Fibroblast of lung (primary cell): ENCODE data around the gene LYVE1. TPM values are rescaled to one million over a fixed set of nuclear protein-coding genes. Genes with fewer than 3 reads are reported as not detected.

Experiments
- DNase-seq, 2 donors: peaks; one replicate each; pipeline versions ENCODE4 v3.0.0 to v3.0.0-alpha.2; 2010; ENCODE audit warnings: low read depth in 2 of 2
- H2AFZ ChIP-seq: 2 replicates; pipeline ENCODE4 v1.5.1; 2012; ENCODE audit warnings: low read length, control low read depth, inconsistent platforms
- H3K27ac ChIP-seq: 2 replicates; pipeline ENCODE4 v1.5.1; 2011; ENCODE audit warnings: low read length, control low read depth; ENCODE audit not compliant: insufficient read depth
- H3K27me3 ChIP-seq: 2 replicates; pipeline ENCODE4 v1.5.1; 2011; ENCODE audit warnings: mild to moderate bottlenecking, low read length; ENCODE audit not compliant: control insufficient read depth, insufficient read depth
- H3K36me3 ChIP-seq: 2 replicates; pipeline ENCODE4 v1.5.1; 2011; ENCODE audit warnings: low read length; ENCODE audit not compliant: control insufficient read depth, insufficient read depth
- H3K4me1 ChIP-seq: 2 replicates; pipeline ENCODE4 v1.5.1; 2011; ENCODE audit warnings: low read length; ENCODE audit not compliant: control insufficient read depth, insufficient read depth; ENCODE audit errors: extremely low read depth
- H3K4me2 ChIP-seq: 2 replicates; pipeline ENCODE4 v1.5.1; 2011; ENCODE audit warnings: low read length, control low read depth; ENCODE audit not compliant: insufficient read depth; ENCODE audit errors: extremely low read depth
- H3K4me3 ChIP-seq, 4 experiments: fragments of 200-600 bp in 1 of 4; sonication (generic) in 1 of 4; replicated peaks in 1 of 4; 2 replicates each; pipeline ENCODE4 v1.5.1; 2011 to 2016; ENCODE audit warnings: low read length in 4 of 4, low read depth in 3 of 4, mild to moderate bottlenecking in 3 of 4, control low read depth in 2 of 4, inconsistent platforms in 1 of 4, mixed read lengths in 1 of 4; ENCODE audit not compliant: insufficient read depth in 1 of 4; ENCODE audit errors: control extremely low read depth in 1 of 4
- H3K79me2 ChIP-seq: 2 replicates; pipeline ENCODE4 v1.5.1; 2012; ENCODE audit warnings: mild to moderate bottlenecking, low read length, inconsistent platforms; ENCODE audit not compliant: control insufficient read depth, insufficient read depth
- H3K9ac ChIP-seq: 2 replicates; pipeline ENCODE4 v1.5.1; 2011; ENCODE audit warnings: mild to moderate bottlenecking, low read length, control low read depth; ENCODE audit not compliant: insufficient read depth
- H3K9me3 ChIP-seq: 2 replicates; pipeline ENCODE4 v1.5.1; 2012; ENCODE audit warnings: low read depth, low read length; ENCODE audit not compliant: control insufficient read depth, insufficient read depth
- H4K20me1 ChIP-seq: 2 replicates; pipeline ENCODE4 v1.5.1; 2011; ENCODE audit warnings: low read length; ENCODE audit not compliant: control insufficient read depth, insufficient read depth; ENCODE audit errors: extremely low read depth
- CTCF ChIP-seq, 2 donors: IDR thresholded peaks in 1 of 2; conservative IDR thresholded peaks in 1 of 2; 1 replicate in 1 of 2; 2 replicates in 1 of 2; pipeline ENCODE4 v1.5.1; 2011 to 2012; ENCODE audit warnings: low read length in 2 of 2, control low read depth in 1 of 2, inconsistent platforms in 1 of 2, low read depth in 1 of 2, mild to moderate bottlenecking in 1 of 2
- EZH2 ChIP-seq: IDR thresholded peaks from 2 replicates; pipeline ENCODE4 v1.5.1; 2012; ENCODE audit warnings: low read length, control low read depth, mild to moderate bottlenecking; ENCODE audit errors: missing control alignments
- polyA plus RNA-seq, 2 donors: library from polyadenylated mRNA; depleted of rRNA in 1 of 2; stranded (reverse) in 1 of 2; unstranded in 1 of 2; fragments of >200 nt; gene quantifications; 2 replicates each; pipeline ENCODE4 v1.2.1, GENCODE V29; 2011 to 2012; ENCODE audit warnings: missing spikeins in 1 of 2
- total RNA-seq: library from RNA; depleted of rRNA; stranded (reverse); fragments of >200 nt; gene quantifications from 2 replicates; pipeline ENCODE4 v1.2.1, GENCODE V29; 2014

Gene LYVE1
- total and polyA plus RNA-seq, 2 donors (not counting 1 experiment from before 2014, with no cell fraction given): 0.08 to 0.17 TPM

GRCh38 chr11:10565493-10565892, 3.0 kb downstream of the LYVE1 start:
- H3K9ac ChIP-seq: no peak overlapping the region
- H4K20me1 ChIP-seq: no peaks in the 10 kb centered on the region
- H3K36me3 ChIP-seq: no peaks in the 10 kb centered on the region
- no peaks in the 10 kb centered on the region for H3K4me1 ChIP-seq
- no peak overlapping the region for H2AFZ ChIP-seq
- no peak overlapping the region for H3K4me2 ChIP-seq
- H3K27ac ChIP-seq: no peak overlapping the region
- H3K27me3 ChIP-seq: no peaks in the 10 kb centered on the region
- TF ChIP-seq CTCF (conservative IDR thresholded peaks at IDR 0.05 in 1 of 2, IDR thresholded peaks at IDR 0.05 in 1 of 2; ENCODE audit: low read depth in 1 of 2, low read length in 2 of 2) (no peak), EZH2 (no peak)
- no peaks in the 10 kb centered on the region for H3K9me3 ChIP-seq
- no peak for DNase-seq
- H3K79me2 ChIP-seq: no peaks in the 10 kb centered on the region
- no peak overlapping the region for H3K4me3 ChIP-seq

- Histone ChIP-seq H3K4me3 (no peak overlapping the region), H3K4me2 (no peak overlapping the region), H3K79me2 (no peaks in the 10 kb centered on the region), H3K4me1 (no peaks in the 10 kb centered on the region), H3K27me3 (no peaks in the 10 kb centered on the region), H3K9ac (no peak overlapping the region), H4K20me1 (no peaks in the 10 kb centered on the region), H3K36me3 (no peaks in the 10 kb centered on the region), H3K9me3 (no peaks in the 10 kb centered on the region), H3K27ac (no peak overlapping the region), H2AFZ (no peak overlapping the region)
- peak in 1 of 2 donors; percentile 48 for DNase-seq
- TF ChIP-seq EZH2 (no peak), CTCF (conservative IDR thresholded peaks at IDR 0.05 in 1 of 2, IDR thresholded peaks at IDR 0.05 in 1 of 2; ENCODE audit: low read depth in 1 of 2, low read length in 2 of 2) (peak; percentile 27 to 49)
These were observed 3.7 kb downstream of the LYVE1 start for GRCh38 chr11:10564696-10565318.

GRCh38 chr11:10564030-10564429, 4.4 kb downstream of the LYVE1 start:
- DNase-seq: no peak
- no peaks in the 10 kb centered on the region for H3K4me1 ChIP-seq
- no peak overlapping the region for H2AFZ ChIP-seq
- no peaks in the 10 kb centered on the region for H3K79me2 ChIP-seq
- H3K4me2 ChIP-seq: no peak overlapping the region
- TF ChIP-seq CTCF (conservative IDR thresholded peaks at IDR 0.05 in 1 of 2, IDR thresholded peaks at IDR 0.05 in 1 of 2; ENCODE audit: low read depth in 1 of 2, low read length in 2 of 2) (no peak), EZH2 (no peak)
- no peaks in the 10 kb centered on the region for H3K9me3 ChIP-seq
- no peak overlapping the region for H3K9ac ChIP-seq
- no peak overlapping the region for H3K4me3 ChIP-seq
- no peak overlapping the region for H3K27ac ChIP-seq
- H4K20me1 ChIP-seq: no peaks in the 10 kb centered on the region
- no peaks in the 10 kb centered on the region for H3K27me3 ChIP-seq
- no peaks in the 10 kb centered on the region for H3K36me3 ChIP-seq
